Esophagus squamous epithelium (tissue), 4 donors: ENCODE measurements around the gene LGMN.

ENCODE experiments used
- CTCF ChIP-seq, 6 experiments: fragments of 450-650 bp in 4 of 6; fragments of 200-600 bp in 2 of 6; sonication (generic) in 2 of 6; IDR thresholded peaks; one replicate each; pipeline ENCODE4 v1.5.1; 2016 to 2019; ENCODE audit warnings: antibody characterized with exemption in 6 of 6, mild to moderate bottlenecking in 4 of 6, moderate library complexity in 4 of 6
- POLR2A ChIP-seq, 4 donors: fragments of 450-650 bp; IDR thresholded peaks; one replicate each; pipeline ENCODE4 v1.6.1; 2017; ENCODE audit warnings: antibody characterized with exemption in 4 of 4, mild to moderate bottlenecking in 4 of 4, moderate library complexity in 3 of 4

- TF ChIP-seq CTCF (IDR thresholded peaks at IDR 0.05): no peak
- TF ChIP-seq POLR2A (IDR thresholded peaks at IDR 0.05): no peak
These were observed 88.5 kb downstream of the LGMN start for GRCh38 chr14:92659765-92660561.
